Measurements from ENCODE around the gene ABLIM3. TPM values are rescaled to one million over a fixed set of nuclear protein-coding genes. Genes with fewer than 3 reads are reported as not detected.

Gene ABLIM3
- total and polyA plus RNA-seq, 2 donors: 1.4 to 7.3 TPM

GRCh38 chr5:149224282-149224681 lies 83.0 kb downstream of the ABLIM3 start:
- WGBS: 95% methylated on average over 5 of the region's 5 CpGs
- Histone ChIP-seq H3K27ac (ENCODE audit: low read depth in 1 of 2, low read length in 1 of 2) (no peak overlapping the region), H3K36me3 (ENCODE audit: control insufficient read depth in 2 of 2, insufficient read depth in 2 of 2, low read length in 1 of 2) (no peaks in the 10 kb centered on the region), H3K4me1 (ENCODE audit: control insufficient read depth in 2 of 2, insufficient read depth in 2 of 2, low read length in 2 of 2) (no peaks in the 10 kb centered on the region), H3K9me3 (ENCODE audit: control insufficient read depth in 2 of 2, insufficient read depth in 1 of 2, low read length in 1 of 2) (no peaks in the 10 kb centered on the region), H3K4me3 (ENCODE audit: low read length in 2 of 2) (no peak overlapping the region), H3K27me3 (ENCODE audit: control insufficient read depth in 2 of 2, insufficient read depth in 1 of 2, low read length in 1 of 2) (peaks cover 0 to 2% of the 10 kb centered on the region in 2 donors)
- DNase-seq (ENCODE audit: low read depth in 6 of 9, low spot score in 9 of 9): no peak

- no peaks in the 10 kb centered on the region for H3K9me3 ChIP-seq (ENCODE audit: control insufficient read depth in 2 of 2, insufficient read depth in 1 of 2, low read length in 1 of 2)
- peak overlapping the region in 1 of 2 donors; percentile 18 for H3K27ac ChIP-seq (ENCODE audit: low read depth in 1 of 2, low read length in 1 of 2)
- no peak overlapping the region for H3K4me3 ChIP-seq (ENCODE audit: low read length in 2 of 2)
- 92% methylated on average over 2 of the region's 2 CpGs for WGBS
- DNase-seq (ENCODE audit: low read depth in 6 of 9, low spot score in 9 of 9): no peak
- no peaks in the 10 kb centered on the region for H3K36me3 ChIP-seq (ENCODE audit: control insufficient read depth in 2 of 2, insufficient read depth in 2 of 2, low read length in 1 of 2)
- H3K4me1 ChIP-seq (ENCODE audit: control insufficient read depth in 2 of 2, insufficient read depth in 2 of 2, low read length in 2 of 2): no peaks in the 10 kb centered on the region
- H3K27me3 ChIP-seq (ENCODE audit: control insufficient read depth in 2 of 2, insufficient read depth in 1 of 2, low read length in 1 of 2): peaks cover 2% of the 10 kb centered on the region in 2 donors
Observed at GRCh38 chr5:149227168-149227826, 86.0 kb downstream of the ABLIM3 start.

DNA sequence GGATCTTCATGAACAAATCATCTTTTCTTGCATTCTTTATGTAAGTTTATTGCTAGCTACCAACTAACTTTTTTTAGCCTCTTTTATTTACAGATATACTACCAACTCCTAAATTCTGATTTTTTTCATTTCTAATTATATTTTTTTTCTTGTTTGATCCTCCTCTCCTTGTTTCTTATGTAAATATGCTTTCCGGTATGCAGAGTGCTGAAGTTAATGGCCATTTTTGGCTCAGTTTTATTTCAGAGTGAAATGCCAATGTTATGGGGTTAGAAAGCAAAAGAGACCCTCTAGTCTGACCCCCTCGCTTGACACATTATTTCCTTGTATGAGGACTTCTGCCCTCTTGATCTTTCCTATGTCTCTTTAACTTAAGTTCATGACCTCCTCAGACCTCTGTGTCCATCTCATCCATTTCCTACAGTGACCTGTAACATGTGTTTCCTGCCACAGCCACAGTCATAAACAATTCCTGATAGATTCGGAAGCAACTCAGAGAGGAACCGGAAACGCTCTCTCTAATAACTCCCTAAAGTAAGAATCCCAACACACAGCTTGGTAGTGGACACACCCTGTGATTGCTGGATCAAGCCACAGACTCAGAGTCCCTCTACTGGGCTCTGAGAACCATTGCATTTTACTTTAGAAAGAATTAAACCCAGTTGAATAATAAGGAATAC lies 87.5 kb downstream of the ABLIM3 start:
- Histone ChIP-seq H3K36me3 (ENCODE audit: control insufficient read depth in 2 of 2, insufficient read depth in 2 of 2, low read length in 1 of 2) (no peaks in the 10 kb centered on the region), H3K27ac (ENCODE audit: low read depth in 1 of 2, low read length in 1 of 2) (no peak overlapping the region), H3K27me3 (ENCODE audit: control insufficient read depth in 2 of 2, insufficient read depth in 1 of 2, low read length in 1 of 2) (peaks cover 0 to 2% of the 10 kb centered on the region in 2 donors), H3K4me1 (ENCODE audit: control insufficient read depth in 2 of 2, insufficient read depth in 2 of 2, low read length in 2 of 2) (no peaks in the 10 kb centered on the region), H3K9me3 (ENCODE audit: control insufficient read depth in 2 of 2, insufficient read depth in 1 of 2, low read length in 1 of 2) (no peaks in the 10 kb centered on the region), H3K4me3 (ENCODE audit: low read length in 2 of 2) (no peak overlapping the region)
- no peak for DNase-seq (ENCODE audit: low read depth in 6 of 9, low spot score in 9 of 9)
- 45% methylated on average over 5 of the region's 5 CpGs for WGBS

DNA sequence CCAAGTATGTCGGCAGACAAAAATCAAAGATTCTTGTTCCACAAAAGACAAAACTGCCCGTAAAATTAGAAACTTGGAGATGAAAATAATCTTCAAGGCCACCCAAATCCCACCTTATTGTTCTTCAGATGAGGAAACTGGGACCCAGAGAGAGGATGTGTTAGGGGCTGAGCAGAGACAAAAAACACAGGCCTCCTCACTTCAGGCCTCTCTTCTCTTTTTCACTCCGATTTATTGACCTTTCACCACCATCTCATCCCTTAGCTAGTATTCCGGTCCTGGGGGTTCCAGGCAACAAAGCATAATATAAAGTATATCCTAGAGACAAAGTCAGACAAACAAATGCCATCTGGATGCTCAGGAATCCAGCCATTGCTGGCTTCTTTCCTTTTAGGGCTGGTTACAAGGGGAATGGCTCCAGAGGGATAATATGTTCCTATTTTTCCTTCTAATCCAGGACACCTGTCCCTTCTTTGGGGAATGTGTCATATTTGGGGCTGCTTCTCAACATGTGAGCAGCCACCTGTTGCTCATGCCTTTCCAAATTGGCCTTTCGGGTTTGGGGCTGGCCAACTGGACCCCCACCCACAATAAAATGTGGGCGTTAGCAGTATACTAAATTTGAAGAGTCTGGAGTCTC lies 88.1 kb downstream of the ABLIM3 start:
- Histone ChIP-seq H3K36me3 (ENCODE audit: control insufficient read depth in 2 of 2, insufficient read depth in 2 of 2, low read length in 1 of 2) (no peaks in the 10 kb centered on the region), H3K4me3 (ENCODE audit: low read length in 2 of 2) (no peak overlapping the region), H3K4me1 (ENCODE audit: control insufficient read depth in 2 of 2, insufficient read depth in 2 of 2, low read length in 2 of 2) (no peaks in the 10 kb centered on the region), H3K27me3 (ENCODE audit: control insufficient read depth in 2 of 2, insufficient read depth in 1 of 2, low read length in 1 of 2) (peaks cover 0 to 2% of the 10 kb centered on the region in 2 donors), H3K9me3 (ENCODE audit: control insufficient read depth in 2 of 2, insufficient read depth in 1 of 2, low read length in 1 of 2) (no peaks in the 10 kb centered on the region), H3K27ac (ENCODE audit: low read depth in 1 of 2, low read length in 1 of 2) (no peak overlapping the region)
- WGBS: 69% methylated on average over 6 of the region's 6 CpGs
- no peak for DNase-seq (ENCODE audit: low read depth in 6 of 9, low spot score in 9 of 9)

DNA sequence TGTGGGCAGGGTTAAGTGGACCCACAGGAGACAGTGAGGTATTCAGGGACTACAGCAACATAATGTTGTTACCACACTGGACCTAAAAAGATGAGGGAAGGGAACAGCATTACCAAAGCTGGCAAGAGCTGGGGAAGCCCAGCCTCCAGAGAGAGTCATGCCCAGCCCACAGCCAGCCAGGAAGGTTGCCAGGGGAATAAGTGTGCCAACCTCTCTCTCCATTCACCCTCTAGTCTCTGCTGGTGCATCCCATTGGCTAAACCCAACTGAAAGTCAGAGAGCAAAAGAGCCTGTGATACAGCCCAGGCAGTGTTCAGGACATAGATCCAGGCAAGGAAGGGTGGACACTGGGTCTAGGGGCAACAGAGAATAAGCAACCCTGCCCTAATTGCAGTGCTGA lies 94.5 kb downstream of the ABLIM3 start:
- no peak overlapping the region for H3K27ac ChIP-seq (ENCODE audit: low read depth in 1 of 2, low read length in 1 of 2)
- peaks cover 13 to 17% of the 10 kb centered on the region in 2 donors for H3K4me1 ChIP-seq (ENCODE audit: control insufficient read depth in 2 of 2, insufficient read depth in 2 of 2, low read length in 2 of 2)
- H3K36me3 ChIP-seq (ENCODE audit: control insufficient read depth in 2 of 2, insufficient read depth in 2 of 2, low read length in 1 of 2): no peaks in the 10 kb centered on the region
- H3K9me3 ChIP-seq (ENCODE audit: control insufficient read depth in 2 of 2, insufficient read depth in 1 of 2, low read length in 1 of 2): peaks cover 0 to 8% of the 10 kb centered on the region in 2 donors
- H3K27me3 ChIP-seq (ENCODE audit: control insufficient read depth in 2 of 2, insufficient read depth in 1 of 2, low read length in 1 of 2): no peaks in the 10 kb centered on the region
- no peak overlapping the region for H3K4me3 ChIP-seq (ENCODE audit: low read length in 2 of 2)
- DNase-seq (ENCODE audit: low read depth in 6 of 9, low spot score in 9 of 9): no peak

GRCh38 chr5:149237662-149238061 lies 96.4 kb downstream of the ABLIM3 start:
- peaks cover 0 to 8% of the 10 kb centered on the region in 2 donors for H3K9me3 ChIP-seq (ENCODE audit: control insufficient read depth in 2 of 2, insufficient read depth in 1 of 2, low read length in 1 of 2)

GRCh38 chr5:149238540-149238939 lies 97.2 kb downstream of the ABLIM3 start:
- no peak for DNase-seq (ENCODE audit: low read depth in 6 of 9, low spot score in 9 of 9)
- Histone ChIP-seq H3K27me3 (ENCODE audit: control insufficient read depth in 2 of 2, insufficient read depth in 1 of 2, low read length in 1 of 2) (no peaks in the 10 kb centered on the region), H3K4me3 (ENCODE audit: low read length in 2 of 2) (no peak overlapping the region), H3K36me3 (ENCODE audit: control insufficient read depth in 2 of 2, insufficient read depth in 2 of 2, low read length in 1 of 2) (no peaks in the 10 kb centered on the region), H3K27ac (ENCODE audit: low read depth in 1 of 2, low read length in 1 of 2) (no peak overlapping the region), H3K4me1 (ENCODE audit: control insufficient read depth in 2 of 2, insufficient read depth in 2 of 2, low read length in 2 of 2) (peaks cover 17 to 26% of the 10 kb centered on the region in 2 donors), H3K9me3 (ENCODE audit: control insufficient read depth in 2 of 2, insufficient read depth in 1 of 2, low read length in 1 of 2) (peaks cover 0 to 8% of the 10 kb centered on the region in 2 donors)
- 93% methylated on average over 2 of the region's 2 CpGs for WGBS

More at GRCh38 chr5:149237662-149238061, 96.4 kb downstream of the ABLIM3 start:
- Histone ChIP-seq H3K27me3 (ENCODE audit: control insufficient read depth in 2 of 2, insufficient read depth in 1 of 2, low read length in 1 of 2) (no peaks in the 10 kb centered on the region), H3K4me3 (ENCODE audit: low read length in 2 of 2) (no peak overlapping the region), H3K27ac (ENCODE audit: low read depth in 1 of 2, low read length in 1 of 2) (no peak overlapping the region), H3K36me3 (ENCODE audit: control insufficient read depth in 2 of 2, insufficient read depth in 2 of 2, low read length in 1 of 2) (no peaks in the 10 kb centered on the region), H3K4me1 (ENCODE audit: control insufficient read depth in 2 of 2, insufficient read depth in 2 of 2, low read length in 2 of 2) (peaks cover 17 to 26% of the 10 kb centered on the region in 2 donors)
- WGBS: 87% methylated on average over 4 of the region's 4 CpGs
- no peak for DNase-seq (ENCODE audit: low read depth in 6 of 9, low spot score in 9 of 9)

DNA sequence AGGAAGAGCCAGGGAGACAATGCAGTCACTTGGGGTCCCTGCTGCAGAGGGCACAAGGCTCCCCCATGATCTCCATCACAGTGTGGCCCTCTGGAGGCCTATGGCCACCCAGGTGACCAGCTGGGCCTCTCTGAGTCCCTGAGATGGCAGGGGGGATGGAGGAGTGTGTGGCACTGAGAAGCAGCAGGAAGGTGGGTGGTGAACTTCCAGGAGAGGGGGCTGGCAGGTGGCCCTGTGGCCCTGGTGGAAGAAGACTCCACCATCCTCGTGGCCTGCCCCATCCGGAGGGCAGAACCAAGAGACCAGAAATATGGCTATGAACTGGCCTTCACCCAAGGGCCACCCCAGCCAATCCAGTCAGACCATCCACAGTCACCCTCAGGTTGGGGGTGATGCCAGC lies 98.6 kb downstream of the ABLIM3 start:
- Histone ChIP-seq H3K27me3 (ENCODE audit: control insufficient read depth in 2 of 2, insufficient read depth in 1 of 2, low read length in 1 of 2) (no peaks in the 10 kb centered on the region), H3K4me3 (ENCODE audit: low read length in 2 of 2) (no peak overlapping the region), H3K36me3 (ENCODE audit: control insufficient read depth in 2 of 2, insufficient read depth in 2 of 2, low read length in 1 of 2) (no peaks in the 10 kb centered on the region), H3K9me3 (ENCODE audit: control insufficient read depth in 2 of 2, insufficient read depth in 1 of 2, low read length in 1 of 2) (peaks cover 0 to 8% of the 10 kb centered on the region in 2 donors), H3K27ac (ENCODE audit: low read depth in 1 of 2, low read length in 1 of 2) (peak overlapping the region; percentile 81 to 89), H3K4me1 (ENCODE audit: control insufficient read depth in 2 of 2, insufficient read depth in 2 of 2, low read length in 2 of 2) (peaks cover 17 to 26% of the 10 kb centered on the region in 2 donors)
- whole genome bisulfite sequencing: 74% methylated on average over 2 of the region's 2 CpGs
- no peak for DNase-seq (ENCODE audit: low read depth in 6 of 9, low spot score in 9 of 9)

GRCh38 chr5:149240354-149240998 lies 99.2 kb downstream of the ABLIM3 start:
- Histone ChIP-seq H3K27me3 (ENCODE audit: control insufficient read depth in 2 of 2, insufficient read depth in 1 of 2, low read length in 1 of 2) (no peaks in the 10 kb centered on the region), H3K9me3 (ENCODE audit: control insufficient read depth in 2 of 2, insufficient read depth in 1 of 2, low read length in 1 of 2) (peaks cover 0 to 8% of the 10 kb centered on the region in 2 donors), H3K27ac (ENCODE audit: low read depth in 1 of 2, low read length in 1 of 2) (peak overlapping the region; percentile 81 to 89), H3K4me3 (ENCODE audit: low read length in 2 of 2) (no peak overlapping the region), H3K4me1 (ENCODE audit: control insufficient read depth in 2 of 2, insufficient read depth in 2 of 2, low read length in 2 of 2) (peaks cover 17 to 26% of the 10 kb centered on the region in 2 donors), H3K36me3 (ENCODE audit: control insufficient read depth in 2 of 2, insufficient read depth in 2 of 2, low read length in 1 of 2) (no peaks in the 10 kb centered on the region)
- 7% methylated on average over 13 of the region's 13 CpGs for WGBS
- peak; percentile 52 to 91 (median 69) for DNase-seq (ENCODE audit: low read depth in 6 of 9, low spot score in 9 of 9)

Measured in thymus (tissue), 11 donors.